ENCODE data around the gene FBLN2. TPM values are rescaled to one million over a fixed set of nuclear protein-coding genes. Genes with fewer than 3 reads are reported as not detected.
A peak's percentile ranks its signal among the peaks of the same experiment; 100 is the strongest.

FBLN2 gene
- total RNA-seq, 4 donors from 2014 or later: 25.3 to 93.8 (median 47.6) TPM

GRCh38 chr3:13599887-13600450 lies 51.0 kb downstream of the FBLN2 start:
- DNase-seq (ENCODE audit: low spot score in 2 of 2): no peak
- no peak for TF ChIP-seq POLR2AphosphoS5 (IDR thresholded peaks at IDR 0.05)
- no peak for TF ChIP-seq POLR2A (IDR thresholded peaks at IDR 0.05)
- TF ChIP-seq EP300 (IDR thresholded peaks at IDR 0.05): no peak
- TF ChIP-seq CTCF (IDR thresholded peaks at IDR 0.05): no peak
- Histone ChIP-seq H3K36me3 (no peaks in the 10 kb centered on the region), H3K9me3 (no peaks in the 10 kb centered on the region), H3K4me3 (no peak overlapping the region), H3K27me3 (no peaks in the 10 kb centered on the region), H3K27ac (no peak overlapping the region), H3K4me1 (peaks cover 18% of the 10 kb centered on the region)
- 70% methylated on average over 10 of the region's 11 CpGs for WGBS

- DNase-seq (ENCODE audit: low spot score in 2 of 2): no peak
- Histone ChIP-seq H3K27me3 (no peaks in the 10 kb centered on the region), H3K36me3 (no peaks in the 10 kb centered on the region), H3K27ac (peak overlapping the region; percentile 24), H3K4me1 (peaks cover 17% of the 10 kb centered on the region), H3K4me3 (no peak overlapping the region), H3K9me3 (no peaks in the 10 kb centered on the region)
- no peak for TF ChIP-seq POLR2A (IDR thresholded peaks at IDR 0.05)
- TF ChIP-seq EP300 (IDR thresholded peaks at IDR 0.05): no peak
- TF ChIP-seq POLR2AphosphoS5 (IDR thresholded peaks at IDR 0.05): no peak
- no peak for TF ChIP-seq CTCF (IDR thresholded peaks at IDR 0.05)
- WGBS: 68% methylated on average over 9 of the region's 9 CpGs
Measured at GRCh38 chr3:13600950-13601691, 52.2 kb downstream of the FBLN2 start.

- H3K9me3 ChIP-seq: no peaks in the 10 kb centered on the region
- H3K4me1 ChIP-seq: peaks cover 17% of the 10 kb centered on the region
- H3K36me3 ChIP-seq: no peaks in the 10 kb centered on the region
- DNase-seq (ENCODE audit: low spot score in 2 of 2): no peak
- H3K27me3 ChIP-seq: no peaks in the 10 kb centered on the region
- no peak overlapping the region for H3K4me3 ChIP-seq
- peak overlapping the region; percentile 24 for H3K27ac ChIP-seq
- TF ChIP-seq POLR2AphosphoS5 (IDR thresholded peaks at IDR 0.05): no peak
- TF ChIP-seq EP300 (IDR thresholded peaks at IDR 0.05): no peak
- TF ChIP-seq CTCF (IDR thresholded peaks at IDR 0.05): no peak
- no peak for TF ChIP-seq POLR2A (IDR thresholded peaks at IDR 0.05)
Measured at GRCh38 chr3:13601692-13602080, 52.8 kb downstream of the FBLN2 start.

- 90% methylated on average over 6 of the region's 6 CpGs for WGBS
- no peak for DNase-seq (ENCODE audit: low spot score in 2 of 2)
Measured at GRCh38 chr3:13605555-13605954, 56.6 kb downstream of the FBLN2 start.

More at GRCh38 chr3:13605555-13605954, 56.6 kb downstream of the FBLN2 start:
- Histone ChIP-seq H3K4me1 (peaks cover 9% of the 10 kb centered on the region), H3K27me3 (no peaks in the 10 kb centered on the region), H3K4me3 (no peak overlapping the region), H3K9me3 (no peaks in the 10 kb centered on the region), H3K36me3 (peaks cover 6% of the 10 kb centered on the region), H3K27ac (no peak overlapping the region)
- no peak for TF ChIP-seq POLR2A (IDR thresholded peaks at IDR 0.05)
- TF ChIP-seq CTCF (IDR thresholded peaks at IDR 0.05): no peak
- no peak for TF ChIP-seq EP300 (IDR thresholded peaks at IDR 0.05)
- no peak for TF ChIP-seq POLR2AphosphoS5 (IDR thresholded peaks at IDR 0.05)

Data from suprapubic skin (tissue), 4 donors.